ENCODE results near the gene DCUN1D1.

DNA sequence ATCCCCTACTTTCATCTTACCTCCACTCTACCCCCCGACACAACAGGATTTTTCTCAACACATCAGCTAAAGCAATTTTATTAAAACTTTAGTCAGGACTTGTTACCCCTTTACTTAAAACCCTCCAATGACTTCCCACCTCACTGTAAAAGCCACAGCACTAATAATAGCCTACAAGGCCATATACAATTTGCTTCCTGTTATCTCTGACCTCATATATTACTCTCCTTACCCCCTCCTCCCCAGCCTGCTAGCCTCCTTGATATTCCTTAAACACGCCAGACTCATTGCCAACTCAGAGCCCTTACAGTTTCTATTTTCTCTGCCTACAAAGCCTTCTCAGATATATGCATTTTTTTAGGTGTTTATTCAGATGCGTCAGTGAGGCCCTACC lies 54.4 kb downstream of the DCUN1D1 start:
- TF ChIP-seq POLR2A (IDR thresholded peaks at IDR 0.05) = no peak
- TF ChIP-seq, protein P1, sequence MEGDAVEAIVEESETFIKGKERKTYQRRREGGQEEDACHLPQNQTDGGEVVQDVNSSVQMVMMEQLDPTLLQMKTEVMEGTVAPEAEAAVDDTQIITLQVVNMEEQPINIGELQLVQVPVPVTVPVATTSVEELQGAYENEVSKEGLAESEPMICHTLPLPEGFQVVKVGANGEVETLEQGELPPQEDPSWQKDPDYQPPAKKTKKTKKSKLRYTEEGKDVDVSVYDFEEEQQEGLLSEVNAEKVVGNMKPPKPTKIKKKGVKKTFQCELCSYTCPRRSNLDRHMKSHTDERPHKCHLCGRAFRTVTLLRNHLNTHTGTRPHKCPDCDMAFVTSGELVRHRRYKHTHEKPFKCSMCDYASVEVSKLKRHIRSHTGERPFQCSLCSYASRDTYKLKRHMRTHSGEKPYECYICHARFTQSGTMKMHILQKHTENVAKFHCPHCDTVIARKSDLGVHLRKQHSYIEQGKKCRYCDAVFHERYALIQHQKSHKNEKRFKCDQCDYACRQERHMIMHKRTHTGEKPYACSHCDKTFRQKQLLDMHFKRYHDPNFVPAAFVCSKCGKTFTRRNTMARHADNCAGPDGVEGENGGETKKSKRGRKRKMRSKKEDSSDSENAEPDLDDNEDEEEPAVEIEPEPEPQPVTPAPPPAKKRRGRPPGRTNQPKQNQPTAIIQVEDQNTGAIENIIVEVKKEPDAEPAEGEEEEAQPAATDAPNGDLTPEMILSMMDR (IDR thresholded peaks at IDR 0.05) = no peak
